ENCODE results near the gene SULF2. TPM values are rescaled to one million over a fixed set of nuclear protein-coding genes. Genes with fewer than 3 reads are reported as not detected.
A peak's percentile ranks its signal among the peaks of the same experiment; 100 is the strongest.

The SULF2 gene
- total and polyA plus RNA-seq, 9 of the 15 experiments (the other 6 are each of a cell fraction or from before 2014, with no cell fraction given), result 0.33 TPM; not detected in 8

- TF ChIP-seq CHD7 (IDR thresholded peaks at IDR 0.05; ENCODE audit: low read depth, low read length) (no peak), ADNP (tag; IDR thresholded peaks at IDR 0.05) (0 out of 2 replicates have a peak, but pooled peaks have one; percentile 21), MIER1 (IDR thresholded peaks at IDR 0.05; ENCODE audit: low read depth) (no peak), ZNF3 (CRISPR knock-in tag; IDR thresholded peaks at IDR 0.05) (no peak), ZBTB7A (IDR thresholded peaks at IDR 0.05; ENCODE audit: borderline replicate concordance, control insufficient read depth, low read depth, low read length) (no peak), FOSL1 (tag; conservative IDR thresholded peaks at IDR 0.05) (no peak), ARID3A (IDR thresholded peaks at IDR 0.05; ENCODE audit: borderline replicate concordance, low read depth, low read length) (peak; percentile 88)
- TF ChIP-seq, protein P1, sequence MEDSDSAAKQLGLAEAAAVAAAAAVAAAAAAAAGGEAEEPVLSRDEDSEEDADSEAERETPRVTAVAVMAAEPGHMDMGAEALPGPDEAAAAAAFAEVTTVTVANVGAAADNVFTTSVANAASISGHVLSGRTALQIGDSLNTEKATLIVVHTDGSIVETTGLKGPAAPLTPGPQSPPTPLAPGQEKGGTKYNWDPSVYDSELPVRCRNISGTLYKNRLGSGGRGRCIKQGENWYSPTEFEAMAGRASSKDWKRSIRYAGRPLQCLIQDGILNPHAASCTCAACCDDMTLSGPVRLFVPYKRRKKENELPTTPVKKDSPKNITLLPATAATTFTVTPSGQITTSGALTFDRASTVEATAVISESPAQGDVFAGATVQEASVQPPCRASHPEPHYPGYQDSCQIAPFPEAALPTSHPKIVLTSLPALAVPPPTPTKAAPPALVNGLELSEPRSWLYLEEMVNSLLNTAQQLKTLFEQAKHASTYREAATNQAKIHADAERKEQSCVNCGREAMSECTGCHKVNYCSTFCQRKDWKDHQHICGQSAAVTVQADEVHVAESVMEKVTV (CRISPR knock-in tag; IDR thresholded peaks at IDR 0.05), result peak; percentile 70
Measured at GRCh38 chr20:47620808-47621805, 164.2 kb downstream of the SULF2 start (continued).
